ENCODE measurements around the gene GRID2. TPM values are rescaled to one million over a fixed set of nuclear protein-coding genes. Genes with fewer than 3 reads are reported as not detected.

Gene GRID2
- total and polyA plus RNA-seq, 2 donors from 2014 or later: 0.19 TPM; not detected in 1

GRCh38 chr4:93617606-93618005, 1313.8 kb downstream of the GRID2 start:
- Histone ChIP-seq H3K9me3 (ENCODE audit: control insufficient read depth in 2 of 3, insufficient read depth in 1 of 3, low read length in 3 of 3) (no peaks in the 10 kb centered on the region), H3K9ac (ENCODE audit: low read length in 3 of 3) (no peak overlapping the region), H3K36me3 (ENCODE audit: control insufficient read depth in 2 of 3, insufficient read depth in 3 of 3, low read length in 3 of 3) (no peaks in the 10 kb centered on the region), H3K4me3 (ENCODE audit: low read length in 3 of 3) (no peak overlapping the region), H3K27ac (ENCODE audit: low read depth in 2 of 2, low read length in 2 of 2) (no peak overlapping the region), H3K4me1 (ENCODE audit: control insufficient read depth in 2 of 3, insufficient read depth in 2 of 3, low read depth in 1 of 3, low read length in 3 of 3) (no peaks in the 10 kb centered on the region), H3K27me3 (ENCODE audit: control insufficient read depth, insufficient read depth, low read length) (no peaks in the 10 kb centered on the region)
- intact Hi-C loops (cut with DNase I): no loop called here
- FAIRE-seq (no peak), DNase-seq (no peak)
- no peak for TF ChIP-seq CTCF (IDR thresholded peaks at IDR 0.05; ENCODE audit: borderline replicate concordance, extremely low read depth, insufficient read depth)

DNA sequence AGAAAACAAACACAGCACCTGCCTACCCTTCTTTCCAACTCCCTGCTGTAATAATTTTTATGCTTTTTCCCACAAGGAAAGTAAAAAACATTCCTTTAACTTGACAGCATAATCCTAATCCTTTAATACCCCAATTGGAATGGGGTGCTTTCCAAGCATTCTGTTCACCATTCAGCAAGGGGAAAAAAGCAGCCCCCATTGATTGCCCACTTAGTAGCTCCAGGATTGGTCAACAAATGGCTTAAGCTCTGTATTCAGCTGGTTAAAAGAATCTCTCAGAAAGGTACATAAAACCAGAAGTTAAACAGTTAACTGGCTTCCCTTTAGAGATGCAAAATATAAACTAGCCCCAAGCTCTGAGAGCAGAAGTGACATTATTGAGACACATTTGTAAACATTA, 1330.0 kb downstream of the GRID2 start:
- DNase-seq (no peak), FAIRE-seq (no peak)
- intact Hi-C loops (cut with DNase I): no loop called here
- no peak overlapping the region for H3K4me3 ChIP-seq (ENCODE audit: low read length in 3 of 3)
- no peaks in the 10 kb centered on the region for H3K4me1 ChIP-seq (ENCODE audit: control insufficient read depth in 2 of 3, insufficient read depth in 2 of 3, low read depth in 1 of 3, low read length in 3 of 3)
- no peaks in the 10 kb centered on the region for H3K9me3 ChIP-seq (ENCODE audit: control insufficient read depth in 2 of 3, insufficient read depth in 1 of 3, low read length in 3 of 3)
- H3K9ac ChIP-seq (ENCODE audit: low read length in 3 of 3): no peak overlapping the region
- no peak for TF ChIP-seq CTCF (IDR thresholded peaks at IDR 0.05; ENCODE audit: borderline replicate concordance, extremely low read depth, insufficient read depth)
- H3K36me3 ChIP-seq (ENCODE audit: control insufficient read depth in 2 of 3, insufficient read depth in 3 of 3, low read length in 3 of 3): no peaks in the 10 kb centered on the region
- H3K27ac ChIP-seq (ENCODE audit: low read depth in 2 of 2, low read length in 2 of 2): no peak overlapping the region
- no peaks in the 10 kb centered on the region for H3K27me3 ChIP-seq (ENCODE audit: control insufficient read depth, insufficient read depth, low read length)

DNA sequence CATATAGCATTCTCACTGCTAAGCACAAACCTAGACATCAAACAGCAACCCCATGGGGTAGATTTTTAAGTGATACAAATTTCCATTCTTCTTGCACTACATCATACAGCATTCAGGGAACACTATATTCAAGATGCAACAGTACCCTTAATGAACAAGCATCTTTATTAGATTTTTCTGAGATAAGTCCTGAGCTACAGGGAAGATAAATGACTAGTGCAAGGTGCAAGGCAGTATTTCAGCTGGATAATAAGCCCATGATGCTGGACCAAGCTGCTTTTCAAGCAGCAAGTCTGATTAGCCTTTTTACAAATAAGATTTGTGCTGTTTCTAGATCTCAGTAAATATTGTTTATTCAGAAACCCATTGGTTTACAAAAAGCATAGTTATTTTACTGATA, 1332.2 kb downstream of the GRID2 start:
- no peaks in the 10 kb centered on the region for H3K9me3 ChIP-seq (ENCODE audit: control insufficient read depth in 2 of 3, insufficient read depth in 1 of 3, low read length in 3 of 3)
- intact Hi-C loops (cut with DNase I): no loop called here
- H3K4me1 ChIP-seq (ENCODE audit: control insufficient read depth in 2 of 3, insufficient read depth in 2 of 3, low read depth in 1 of 3, low read length in 3 of 3): no peaks in the 10 kb centered on the region
- no peak overlapping the region for H3K27ac ChIP-seq (ENCODE audit: low read depth in 2 of 2, low read length in 2 of 2)
- no peak for DNase-seq
- H3K9ac ChIP-seq (ENCODE audit: low read length in 3 of 3): no peak overlapping the region
- FAIRE-seq: no peak
- no peak overlapping the region for H3K4me3 ChIP-seq (ENCODE audit: low read length in 3 of 3)
- no peaks in the 10 kb centered on the region for H3K27me3 ChIP-seq (ENCODE audit: control insufficient read depth, insufficient read depth, low read length)
- no peak for TF ChIP-seq CTCF (IDR thresholded peaks at IDR 0.05; ENCODE audit: borderline replicate concordance, extremely low read depth, insufficient read depth)
- no peaks in the 10 kb centered on the region for H3K36me3 ChIP-seq (ENCODE audit: control insufficient read depth in 2 of 3, insufficient read depth in 3 of 3, low read length in 3 of 3)

DNA sequence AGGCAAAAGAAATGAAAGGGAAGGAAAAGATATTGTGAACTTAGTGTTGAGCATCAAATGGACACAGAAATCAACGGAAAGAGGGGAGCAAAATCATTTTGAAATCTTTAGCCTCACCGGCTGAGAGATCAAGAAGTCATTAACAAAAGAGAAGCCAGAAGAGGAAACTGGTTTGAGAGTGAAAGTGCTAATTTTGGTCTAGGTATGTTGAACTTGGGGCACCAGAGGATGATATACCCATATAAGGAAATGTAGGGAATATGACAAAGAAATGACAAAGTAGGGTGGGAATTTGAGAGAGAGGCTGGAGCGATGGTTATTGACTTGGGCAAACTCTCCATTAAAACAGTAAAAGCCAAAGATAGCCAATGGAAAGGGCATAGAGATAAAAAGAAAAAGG, 1341.4 kb downstream of the GRID2 start:
- no peak overlapping the region for H3K27ac ChIP-seq (ENCODE audit: low read depth in 2 of 2, low read length in 2 of 2)
- H3K9ac ChIP-seq (ENCODE audit: low read length in 3 of 3): no peak overlapping the region
- no peaks in the 10 kb centered on the region for H3K36me3 ChIP-seq (ENCODE audit: control insufficient read depth in 2 of 3, insufficient read depth in 3 of 3, low read length in 3 of 3)
- no peaks in the 10 kb centered on the region for H3K27me3 ChIP-seq (ENCODE audit: control insufficient read depth, insufficient read depth, low read length)
- H3K4me1 ChIP-seq (ENCODE audit: control insufficient read depth in 2 of 3, insufficient read depth in 2 of 3, low read depth in 1 of 3, low read length in 3 of 3): no peaks in the 10 kb centered on the region
- no peak for DNase-seq
- no peaks in the 10 kb centered on the region for H3K9me3 ChIP-seq (ENCODE audit: control insufficient read depth in 2 of 3, insufficient read depth in 1 of 3, low read length in 3 of 3)
- intact Hi-C loops (cut with DNase I): no loop called here
- TF ChIP-seq CTCF (IDR thresholded peaks at IDR 0.05; ENCODE audit: borderline replicate concordance, extremely low read depth, insufficient read depth): no peak
- no peak for FAIRE-seq
- H3K4me3 ChIP-seq (ENCODE audit: low read length in 3 of 3): no peak overlapping the region

Measured in kidney (tissue), 14 donors.